Astrocyte (in vitro differentiated cells and primary cell): Measurements from ENCODE around the gene NDUFA8.

Experiments
- EZH2 ChIP-seq: IDR thresholded peaks from 2 replicates; pipeline ENCODE4 v1.6.1; 2012; ENCODE audit warnings: mild to moderate bottlenecking, low read length, inconsistent platforms; ENCODE audit not compliant: insufficient read depth
- TF ChIP-seq, protein P1 (sequence below): IDR thresholded peaks from 2 replicates; pipeline ENCODE4 v1.5.1; 2011; ENCODE audit warnings: low read depth, mild to moderate bottlenecking, inconsistent platforms, low read length, moderate library complexity; ENCODE audit not compliant: insufficient read depth

DNA sequence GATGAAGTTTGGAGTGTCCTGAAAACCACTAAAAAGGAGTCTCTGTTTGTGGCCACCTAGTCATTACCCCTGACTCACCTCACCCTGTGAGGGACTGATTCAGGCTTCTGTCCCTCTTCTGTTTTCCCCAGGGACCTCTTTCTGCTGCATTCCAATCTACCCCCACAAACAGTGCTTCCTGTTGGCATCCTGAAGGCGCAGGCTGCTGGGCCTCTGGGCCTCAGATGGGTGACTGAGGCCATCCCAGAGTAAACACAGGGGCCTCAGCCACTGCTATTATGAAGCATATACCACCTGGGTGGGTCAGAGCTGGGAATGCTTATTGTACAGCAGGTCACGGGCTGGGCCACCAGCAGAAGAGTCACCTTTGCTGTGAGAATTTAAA lies 20.1 kb upstream of the NDUFA8 start:
- TF ChIP-seq, protein P1, sequence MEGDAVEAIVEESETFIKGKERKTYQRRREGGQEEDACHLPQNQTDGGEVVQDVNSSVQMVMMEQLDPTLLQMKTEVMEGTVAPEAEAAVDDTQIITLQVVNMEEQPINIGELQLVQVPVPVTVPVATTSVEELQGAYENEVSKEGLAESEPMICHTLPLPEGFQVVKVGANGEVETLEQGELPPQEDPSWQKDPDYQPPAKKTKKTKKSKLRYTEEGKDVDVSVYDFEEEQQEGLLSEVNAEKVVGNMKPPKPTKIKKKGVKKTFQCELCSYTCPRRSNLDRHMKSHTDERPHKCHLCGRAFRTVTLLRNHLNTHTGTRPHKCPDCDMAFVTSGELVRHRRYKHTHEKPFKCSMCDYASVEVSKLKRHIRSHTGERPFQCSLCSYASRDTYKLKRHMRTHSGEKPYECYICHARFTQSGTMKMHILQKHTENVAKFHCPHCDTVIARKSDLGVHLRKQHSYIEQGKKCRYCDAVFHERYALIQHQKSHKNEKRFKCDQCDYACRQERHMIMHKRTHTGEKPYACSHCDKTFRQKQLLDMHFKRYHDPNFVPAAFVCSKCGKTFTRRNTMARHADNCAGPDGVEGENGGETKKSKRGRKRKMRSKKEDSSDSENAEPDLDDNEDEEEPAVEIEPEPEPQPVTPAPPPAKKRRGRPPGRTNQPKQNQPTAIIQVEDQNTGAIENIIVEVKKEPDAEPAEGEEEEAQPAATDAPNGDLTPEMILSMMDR: no peak
- no peak for TF ChIP-seq EZH2
